Progenitor cell of endocrine pancreas (in vitro differentiated cells): ENCODE results near the gene CIDEC. TPM values are rescaled to one million over a fixed set of nuclear protein-coding genes. Genes with fewer than 3 reads are reported as not detected.
"Not testable (repeated sequence)": the region's sequence is repeated elsewhere in the genome, so short reads cannot be mapped to it uniquely, and the experiment has no call there.

Experiments
- DNase-seq: peaks from one replicate; pipeline ENCODE4 v3.0.0; 2021; ENCODE audit warnings: low spot score; ENCODE audit not compliant: unreplicated experiment
- H3K27ac Mint-ChIP-seq: 2 replicates; pipeline ENCODE4 v1.8.0; 2021; ENCODE audit warnings: mild to moderate bottlenecking, moderate library complexity, mixed read lengths
- H3K27me3 Mint-ChIP-seq: 2 replicates; pipeline ENCODE4 v1.8.0; 2021; ENCODE audit warnings: mixed read lengths
- H3K36me3 Mint-ChIP-seq: 2 replicates; pipeline ENCODE4 v1.8.0; 2022; ENCODE audit warnings: mixed read lengths; ENCODE audit not compliant: insufficient read depth
- H3K4me1 Mint-ChIP-seq: 2 replicates; pipeline ENCODE4 v1.8.0; 2021; ENCODE audit warnings: low read depth, mixed read lengths
- H3K4me3 Mint-ChIP-seq: 2 replicates; pipeline ENCODE4 v1.8.0; 2021; ENCODE audit warnings: low read depth, mild to moderate bottlenecking, moderate library complexity, mixed read lengths
- H3K9me3 Mint-ChIP-seq: 2 replicates; pipeline ENCODE4 v1.8.0; 2021; ENCODE audit warnings: low read depth, mixed read lengths
- total RNA-seq: library from RNA; stranded (reverse); gene quantifications from 2 replicates; pipeline ENCODE4 v1.2.1, GENCODE V29; 2021
- TF ChIP-seq, protein P1 (sequence below): fragments of 200-600 bp; sonication (generic); IDR thresholded peaks from one replicate; pipeline ENCODE4 v1.5.0; 2021; ENCODE audit warnings: antibody characterized with exemption, mild to moderate bottlenecking; ENCODE audit not compliant: unreplicated experiment

Gene CIDEC
- total RNA-seq, 1 donor from 2014 or later, result not detected

- H3K27me3 Mint-ChIP-seq, result peaks cover 11% of the 10 kb centered on the region
- no peaks in the 10 kb centered on the region for H3K4me1 Mint-ChIP-seq
- TF ChIP-seq, protein P1, sequence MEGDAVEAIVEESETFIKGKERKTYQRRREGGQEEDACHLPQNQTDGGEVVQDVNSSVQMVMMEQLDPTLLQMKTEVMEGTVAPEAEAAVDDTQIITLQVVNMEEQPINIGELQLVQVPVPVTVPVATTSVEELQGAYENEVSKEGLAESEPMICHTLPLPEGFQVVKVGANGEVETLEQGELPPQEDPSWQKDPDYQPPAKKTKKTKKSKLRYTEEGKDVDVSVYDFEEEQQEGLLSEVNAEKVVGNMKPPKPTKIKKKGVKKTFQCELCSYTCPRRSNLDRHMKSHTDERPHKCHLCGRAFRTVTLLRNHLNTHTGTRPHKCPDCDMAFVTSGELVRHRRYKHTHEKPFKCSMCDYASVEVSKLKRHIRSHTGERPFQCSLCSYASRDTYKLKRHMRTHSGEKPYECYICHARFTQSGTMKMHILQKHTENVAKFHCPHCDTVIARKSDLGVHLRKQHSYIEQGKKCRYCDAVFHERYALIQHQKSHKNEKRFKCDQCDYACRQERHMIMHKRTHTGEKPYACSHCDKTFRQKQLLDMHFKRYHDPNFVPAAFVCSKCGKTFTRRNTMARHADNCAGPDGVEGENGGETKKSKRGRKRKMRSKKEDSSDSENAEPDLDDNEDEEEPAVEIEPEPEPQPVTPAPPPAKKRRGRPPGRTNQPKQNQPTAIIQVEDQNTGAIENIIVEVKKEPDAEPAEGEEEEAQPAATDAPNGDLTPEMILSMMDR, result peak; percentile 58
- peak overlapping the region; percentile 63 for H3K4me3 Mint-ChIP-seq
- peak; percentile 52 for DNase-seq
- H3K36me3 Mint-ChIP-seq, result no peaks in the 10 kb centered on the region
- no peak overlapping the region for H3K27ac Mint-ChIP-seq
- H3K9me3 Mint-ChIP-seq, result no peaks in the 10 kb centered on the region
These were observed 17.5 kb downstream of the CIDEC start for GRCh38 chr3:9862391-9863057.

DNA sequence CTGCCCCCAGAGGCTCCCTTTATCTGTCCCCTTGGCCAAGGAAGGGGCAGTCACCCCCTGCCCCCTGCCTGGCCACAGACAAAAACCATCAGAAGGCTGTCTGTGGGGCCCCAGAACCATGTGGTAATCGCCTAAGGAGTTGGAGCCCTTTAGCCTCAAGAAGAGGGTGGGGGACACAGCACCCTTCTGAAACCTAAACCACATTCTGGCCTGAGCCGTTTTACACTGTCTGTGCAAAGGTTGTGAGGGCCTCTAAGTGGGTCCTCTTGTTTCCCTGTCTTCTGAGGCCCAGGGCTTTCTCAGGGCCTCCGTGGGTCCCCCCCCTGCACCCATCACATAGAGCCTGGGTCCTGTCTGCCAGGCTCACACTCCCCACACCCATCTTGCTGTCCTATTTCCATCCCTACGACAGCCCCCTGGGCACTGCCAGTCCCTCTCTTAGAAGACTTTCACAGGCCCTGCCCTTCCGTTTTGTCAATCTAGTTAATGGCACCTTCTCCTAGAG lies 18.4 kb downstream of the CIDEC start:
- H3K27ac Mint-ChIP-seq, result no peak overlapping the region
- H3K27me3 Mint-ChIP-seq, result peaks cover 11% of the 10 kb centered on the region
- no peaks in the 10 kb centered on the region for H3K36me3 Mint-ChIP-seq
- H3K4me3 Mint-ChIP-seq, result no peak overlapping the region
- TF ChIP-seq, protein P1, result no peak
- DNase-seq, result no peak
- H3K4me1 Mint-ChIP-seq, result no peaks in the 10 kb centered on the region
- no peaks in the 10 kb centered on the region for H3K9me3 Mint-ChIP-seq

- Mint-ChIP-seq H3K27me3 (peaks cover 11% of the 10 kb centered on the region), H3K9me3 (no peaks in the 10 kb centered on the region), H3K36me3 (no peaks in the 10 kb centered on the region), H3K4me3 (no peak overlapping the region), H3K27ac (no peak overlapping the region), H3K4me1 (no peaks in the 10 kb centered on the region)
- TF ChIP-seq, protein P1, result no peak
- DNase-seq, result no peak
These were observed 18.9 kb downstream of the CIDEC start for GRCh38 chr3:9861201-9861600.

DNA sequence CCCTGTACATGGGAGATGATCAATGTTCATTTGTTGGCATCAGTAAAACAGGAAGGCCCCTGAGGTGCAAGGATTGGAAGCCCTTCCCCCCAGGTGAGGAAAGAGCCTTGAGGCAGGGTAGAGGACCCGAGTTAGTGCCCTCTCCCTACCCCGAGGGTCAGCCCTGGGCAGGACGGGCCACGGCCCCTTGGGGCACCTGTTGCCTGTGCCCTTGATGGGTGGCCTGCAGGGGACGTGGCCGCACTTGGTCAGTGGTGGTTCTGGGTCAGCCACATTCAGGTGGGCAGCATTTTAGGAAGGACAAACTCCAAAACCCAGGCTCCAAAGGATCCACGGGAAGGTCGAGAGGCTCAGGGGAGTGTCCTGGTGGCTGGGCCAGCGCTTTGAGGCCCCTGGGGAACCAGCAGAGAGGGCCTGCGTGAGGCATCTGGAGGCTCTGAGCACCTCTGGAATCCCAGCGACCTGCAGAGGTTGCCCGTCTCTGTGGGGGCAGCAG lies 20.5 kb downstream of the CIDEC start:
- DNase-seq, result no peak
- Mint-ChIP-seq H3K27ac (no peak overlapping the region), H3K27me3 (peaks cover 12% of the 10 kb centered on the region), H3K4me1 (peaks cover 2% of the 10 kb centered on the region), H3K9me3 (no peaks in the 10 kb centered on the region), H3K36me3 (no peaks in the 10 kb centered on the region), H3K4me3 (no peak overlapping the region)
- TF ChIP-seq, protein P1, result no peak

GRCh38 chr3:9855594-9855993 lies 24.5 kb downstream of the CIDEC start:
- Mint-ChIP-seq H3K4me1 (peaks cover 12% of the 10 kb centered on the region), H3K27me3 (peaks cover 19% of the 10 kb centered on the region), H3K9me3 (no peaks in the 10 kb centered on the region), H3K36me3 (no peaks in the 10 kb centered on the region), H3K27ac (no peak overlapping the region), H3K4me3 (no peak overlapping the region)
- TF ChIP-seq, protein P1, result no peak
- DNase-seq, result no peak

DNA sequence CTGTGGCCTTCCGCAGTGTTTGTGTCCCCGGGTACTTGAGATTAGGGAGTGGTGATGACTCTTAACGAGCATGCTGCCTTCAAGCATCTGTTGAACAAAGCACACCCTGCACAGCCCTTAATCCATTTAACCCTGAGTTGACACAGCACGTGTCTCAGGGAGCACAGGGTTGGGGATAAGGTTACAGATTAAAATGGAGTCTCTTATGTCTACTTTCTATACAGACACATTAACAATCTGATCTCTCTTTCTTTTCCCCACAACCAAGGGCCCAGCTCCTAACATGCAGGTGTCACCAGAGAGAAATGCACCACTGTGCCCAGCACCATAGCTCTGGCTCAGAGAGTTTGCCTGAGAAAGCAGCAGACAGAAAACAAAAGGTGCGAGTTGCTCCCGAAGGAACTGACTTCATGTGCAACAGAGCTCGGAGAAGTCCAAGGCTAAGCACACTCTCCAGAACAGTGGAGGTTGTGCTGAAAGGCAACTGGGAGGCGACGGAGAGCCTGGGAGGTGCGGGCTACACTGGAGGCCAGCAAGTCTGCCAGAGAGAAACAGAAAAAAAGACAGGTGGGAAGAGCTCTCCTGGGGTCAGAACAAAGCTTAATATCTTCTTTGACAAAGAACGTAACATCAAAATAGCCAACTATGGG lies 25.6 kb downstream of the CIDEC start:
- peaks cover 12% of the 10 kb centered on the region for H3K4me1 Mint-ChIP-seq
- H3K27ac Mint-ChIP-seq, DNase-seq, H3K4me3 Mint-ChIP-seq, H3K9me3 Mint-ChIP-seq, H3K36me3 Mint-ChIP-seq: not testable (repeated sequence)
- peaks cover 19% of the 10 kb centered on the region for H3K27me3 Mint-ChIP-seq
